ENCODE measurements around the gene PRRC2C.

DNA sequence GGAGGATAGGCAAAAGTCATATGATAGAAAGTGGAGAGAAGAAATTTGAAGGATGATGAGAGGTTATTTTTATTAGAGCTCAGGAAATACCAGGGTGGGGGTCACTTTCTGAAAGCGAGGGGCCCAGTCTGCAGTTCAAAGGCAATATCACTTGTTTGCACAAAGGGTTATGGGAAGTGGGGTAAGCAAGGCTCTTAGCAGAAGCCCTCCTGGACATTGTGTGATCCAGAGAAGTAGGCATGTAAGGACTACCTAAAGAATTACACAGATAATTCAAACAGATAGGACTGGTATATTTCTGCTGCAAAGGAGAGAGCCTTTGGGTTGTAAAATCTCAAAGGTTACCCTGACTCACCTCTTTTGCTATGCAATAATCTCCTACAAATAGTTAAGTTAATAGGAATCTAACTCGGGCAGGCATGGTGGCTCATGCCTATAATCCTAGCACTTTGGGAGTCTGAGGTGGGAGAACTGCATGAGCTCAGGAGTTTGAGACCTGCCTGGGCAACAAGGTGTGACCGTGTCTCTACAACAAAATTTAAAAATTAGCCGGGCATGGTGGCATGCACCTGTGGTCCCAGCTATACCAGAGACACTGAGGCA, 25.2 kb upstream of the PRRC2C start:
- TF ChIP-seq POLR2A (IDR thresholded peaks at IDR 0.05) = no peak
- TF ChIP-seq, protein P1, sequence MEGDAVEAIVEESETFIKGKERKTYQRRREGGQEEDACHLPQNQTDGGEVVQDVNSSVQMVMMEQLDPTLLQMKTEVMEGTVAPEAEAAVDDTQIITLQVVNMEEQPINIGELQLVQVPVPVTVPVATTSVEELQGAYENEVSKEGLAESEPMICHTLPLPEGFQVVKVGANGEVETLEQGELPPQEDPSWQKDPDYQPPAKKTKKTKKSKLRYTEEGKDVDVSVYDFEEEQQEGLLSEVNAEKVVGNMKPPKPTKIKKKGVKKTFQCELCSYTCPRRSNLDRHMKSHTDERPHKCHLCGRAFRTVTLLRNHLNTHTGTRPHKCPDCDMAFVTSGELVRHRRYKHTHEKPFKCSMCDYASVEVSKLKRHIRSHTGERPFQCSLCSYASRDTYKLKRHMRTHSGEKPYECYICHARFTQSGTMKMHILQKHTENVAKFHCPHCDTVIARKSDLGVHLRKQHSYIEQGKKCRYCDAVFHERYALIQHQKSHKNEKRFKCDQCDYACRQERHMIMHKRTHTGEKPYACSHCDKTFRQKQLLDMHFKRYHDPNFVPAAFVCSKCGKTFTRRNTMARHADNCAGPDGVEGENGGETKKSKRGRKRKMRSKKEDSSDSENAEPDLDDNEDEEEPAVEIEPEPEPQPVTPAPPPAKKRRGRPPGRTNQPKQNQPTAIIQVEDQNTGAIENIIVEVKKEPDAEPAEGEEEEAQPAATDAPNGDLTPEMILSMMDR (IDR thresholded peaks at IDR 0.05) = no peak
